NT2/D1 (cell line): Measurements from ENCODE around the gene CAMK2N1.

ENCODE experiments used
- DNase-seq: peaks from one replicate; pipeline ENCODE4 v3.0.0-alpha.2; 2011; ENCODE audit warnings: low read depth, low spot score
- H3K27me3 ChIP-seq: 2 replicates; pipeline ENCODE4 v1.6.0; 2011; ENCODE audit warnings: mild to moderate bottlenecking; ENCODE audit not compliant: insufficient read length, insufficient read depth
- H3K36me3 ChIP-seq: 2 replicates; pipeline ENCODE4 v1.6.1; 2011; ENCODE audit warnings: mild to moderate bottlenecking, low read length, mixed read lengths; ENCODE audit not compliant: insufficient read depth, insufficient read length
- H3K4me1 ChIP-seq: 2 replicates; pipeline ENCODE4 v1.5.1; 2011; ENCODE audit not compliant: insufficient read depth, insufficient read length
- H3K4me3 ChIP-seq: 2 replicates; pipeline ENCODE4 v1.5.1; 2011; ENCODE audit warnings: low read depth; ENCODE audit not compliant: insufficient read length
- H3K9ac ChIP-seq: 2 replicates; pipeline ENCODE4 v1.6.0; 2011; ENCODE audit warnings: low read depth; ENCODE audit not compliant: insufficient read length
- H3K9me3 ChIP-seq: 2 replicates; pipeline ENCODE4 v1.5.1; 2011; ENCODE audit warnings: mild to moderate bottlenecking, low read length; ENCODE audit not compliant: insufficient read depth
- SUZ12 ChIP-seq: IDR thresholded peaks from 2 replicates; pipeline ENCODE4 v1.6.1; 2011; ENCODE audit not compliant: insufficient read length, insufficient read depth; ENCODE audit errors: extremely low read depth
- YY1 ChIP-seq: IDR thresholded peaks from 2 replicates; pipeline ENCODE4 v1.6.1; 2011; ENCODE audit not compliant: insufficient read length, insufficient read depth
- ZNF274 ChIP-seq: IDR thresholded peaks from 2 replicates; pipeline ENCODE4 v1.6.1; 2011; ENCODE audit warnings: mild to moderate bottlenecking, low read depth, low read length

CAMK2N1 gene

GRCh38 chr1:20439282-20439681 is 46.7 kb downstream of the CAMK2N1 start:
- Histone ChIP-seq H3K4me1 (peaks cover 4% of the 10 kb centered on the region), H3K4me3 (no peak overlapping the region), H3K27me3 (no peaks in the 10 kb centered on the region), H3K9me3 (no peaks in the 10 kb centered on the region), H3K9ac (no peak overlapping the region), H3K36me3 (no peaks in the 10 kb centered on the region)
- DNase-seq, result no peak
- TF ChIP-seq ZNF274 (no peak), SUZ12 (no peak), YY1 (no peak)

- H3K4me1 ChIP-seq, result no peaks in the 10 kb centered on the region
- H3K9me3 ChIP-seq, result no peaks in the 10 kb centered on the region
- H3K36me3 ChIP-seq, result no peaks in the 10 kb centered on the region
- H3K4me3 ChIP-seq, result no peak overlapping the region
- no peak overlapping the region for H3K9ac ChIP-seq
- no peak for DNase-seq
- TF ChIP-seq SUZ12 (no peak), ZNF274 (no peak), YY1 (no peak)
- no peaks in the 10 kb centered on the region for H3K27me3 ChIP-seq
Observed at GRCh38 chr1:20437640-20438039, 48.4 kb downstream of the CAMK2N1 start.

GRCh38 chr1:20432891-20433290 is 53.1 kb downstream of the CAMK2N1 start:
- no peak overlapping the region for H3K4me3 ChIP-seq
- TF ChIP-seq YY1, result no peak
- no peak for TF ChIP-seq SUZ12
- TF ChIP-seq ZNF274, result no peak

More at GRCh38 chr1:20432891-20433290, 53.1 kb downstream of the CAMK2N1 start:
- H3K27me3 ChIP-seq, result no peaks in the 10 kb centered on the region
- DNase-seq, result no peak
- no peak overlapping the region for H3K9ac ChIP-seq
- no peaks in the 10 kb centered on the region for H3K9me3 ChIP-seq
- no peaks in the 10 kb centered on the region for H3K36me3 ChIP-seq
- H3K4me1 ChIP-seq, result no peaks in the 10 kb centered on the region
